SH-SY5Y (cell line): ENCODE results near the gene PIF1.

Source experiments
- GATA2 ChIP-seq: IDR thresholded peaks from 2 replicates; pipeline ENCODE4 v1.6.1; 2011; ENCODE audit warnings: mild to moderate bottlenecking, low read depth, low read length
- GATA3 ChIP-seq: IDR thresholded peaks from 2 replicates; pipeline ENCODE4 v1.6.1; 2011; ENCODE audit warnings: low read depth, mild to moderate bottlenecking, low read length, moderate library complexity

- TF ChIP-seq GATA3: no peak
- no peak for TF ChIP-seq GATA2
Observed at GRCh38 chr15:64844576-64845145, 19.2 kb upstream of the PIF1 start.
